Esophagus muscularis mucosa (tissue), 4 donors: ENCODE results near the gene SLC23A2. TPM values are rescaled to one million over a fixed set of nuclear protein-coding genes. Genes with fewer than 3 reads are reported as not detected.

Source experiments
- DNase-seq: peaks from one replicate; pipeline ENCODE4 v3.0.0-alpha.2; 2017; ENCODE audit errors: extremely low spot score
- H3K27ac ChIP-seq, 4 donors: fragments of 200-600 bp; sonication (generic); replicated peaks in 1 of 4; 1 replicate in 3 of 4; 2 replicates in 1 of 4; pipeline ENCODE4 v1.5.1; 2016 to 2019; ENCODE audit warnings: mild to moderate bottlenecking in 1 of 4
- H3K27me3 ChIP-seq, 4 donors: fragments of 200-600 bp; sonication (generic); one replicate each; pipeline versions ENCODE4 v1.5.1 to v1.6.0; 2016 to 2019
- H3K36me3 ChIP-seq, 4 donors: fragments of 200-600 bp; sonication (generic); one replicate each; pipeline ENCODE4 v1.5.1; 2016 to 2019
- H3K4me1 ChIP-seq, 4 donors: fragments of 200-600 bp; sonication (generic); one replicate each; pipeline ENCODE4 v1.5.1; 2016 to 2019
- H3K4me3 ChIP-seq, 4 donors: fragments of 200-600 bp; sonication (generic); 1 replicate in 2 of 4; 2 replicates in 2 of 4; pipeline ENCODE4 v1.5.1; 2016 to 2019; ENCODE audit warnings: mild to moderate bottlenecking in 4 of 4, moderate library complexity in 1 of 4
- H3K9me3 ChIP-seq, 4 donors: fragments of 200-600 bp; sonication (generic); 1 replicate in 3 of 4; 2 replicates in 1 of 4; pipeline ENCODE4 v1.5.1; 2016 to 2019
- EP300 ChIP-seq: sonication (generic); formaldehyde crosslinking; IDR thresholded peaks from one replicate; pipeline ENCODE4 v1.6.1; 2017; ENCODE audit warnings: antibody characterized with exemption
- POLR2A ChIP-seq: fragments of 450-650 bp; IDR thresholded peaks from one replicate; pipeline ENCODE4 v1.6.1; 2017; ENCODE audit warnings: antibody characterized with exemption, moderate library complexity, mild to moderate bottlenecking, low read depth
- POLR2AphosphoS5 ChIP-seq, 2 donors: sonication (generic); formaldehyde crosslinking; IDR thresholded peaks; one replicate each; pipeline ENCODE4 v1.6.1; 2017; ENCODE audit warnings: antibody characterized with exemption in 2 of 2
- WGBS: methylation state at CpG from one replicate; pipeline ENCODE4 v1.1.5; 2018; 5-methylcytosine and 5-hydroxymethylcytosine counted together
- intact Hi-C: fragments of 100-400 bp; cut with DNase I; formaldehyde crosslinking; loops from one replicate; pipeline ENCODE4 v1.15.1; 2023
- total RNA-seq, 4 donors: library from RNA; depleted of rRNA; stranded (reverse); fragments of >200 nt; gene quantifications; one replicate each; pipeline versions ENCODE4 v1.1.0 to v1.2.1, GENCODE V29; 2016
- TF ChIP-seq, protein P1 (sequence below), 3 experiments: fragments of 200-600 bp in 2 of 3; fragments of 450-650 bp in 1 of 3; sonication (generic) in 2 of 3; IDR thresholded peaks; one replicate each; pipeline ENCODE4 v1.5.1; 2017 to 2019; ENCODE audit warnings: antibody characterized with exemption in 3 of 3, mild to moderate bottlenecking in 2 of 3, moderate library complexity in 1 of 3

The SLC23A2 gene
- total RNA-seq, 4 donors from 2014 or later = 8.7 to 16.0 (median 12.2) TPM

DNA sequence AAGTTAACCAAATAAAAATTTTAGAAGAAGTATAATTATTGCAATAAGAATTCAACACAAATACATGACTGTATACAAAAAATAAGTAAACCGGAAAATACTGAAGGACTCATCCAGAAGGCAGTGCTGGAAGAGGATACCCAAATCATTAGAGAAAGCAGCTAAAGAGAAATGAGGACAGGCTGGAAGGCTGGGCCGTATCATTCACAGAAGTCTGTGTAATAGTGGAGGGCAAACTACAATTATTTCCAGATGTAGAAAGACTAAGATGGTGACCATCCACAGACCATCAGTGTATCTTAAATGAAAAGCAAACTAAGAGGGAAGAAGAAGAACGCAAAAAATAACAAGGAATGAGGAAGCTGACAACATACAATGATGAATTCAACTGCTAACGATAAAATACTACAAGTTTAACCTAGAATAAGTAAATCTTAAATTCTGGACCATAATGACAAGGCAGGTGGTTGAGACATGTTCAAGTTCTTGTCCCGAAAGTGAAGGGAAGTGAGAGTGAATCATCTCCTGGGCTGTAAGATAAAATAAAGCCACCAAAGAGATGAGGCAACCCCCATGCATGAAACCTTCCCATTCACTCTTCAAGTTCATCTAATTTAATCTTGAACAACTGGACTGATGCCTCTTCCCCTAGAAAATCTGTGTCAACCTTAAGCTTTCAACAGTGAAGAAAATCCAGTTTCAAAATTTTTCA, 71.5 kb downstream of the SLC23A2 start:
- H3K27ac ChIP-seq = no peak overlapping the region
- peaks cover 0 to 33% (median 9%) of the 10 kb centered on the region in 4 donors for H3K36me3 ChIP-seq
- no peaks in the 10 kb centered on the region for H3K9me3 ChIP-seq
- no peak overlapping the region for H3K4me3 ChIP-seq
- peaks cover 0 to 18% (median 9%) of the 10 kb centered on the region in 4 donors for H3K4me1 ChIP-seq
- DNase-seq = no peak
- WGBS = 71% methylated on average over 5 of the region's 5 CpGs
- no peaks in the 10 kb centered on the region for H3K27me3 ChIP-seq
- intact Hi-C loops = no loop called here
- TF ChIP-seq POLR2A (no peak), POLR2AphosphoS5 (IDR thresholded peaks at IDR 0.05) (no peak), EP300 (no peak)
- TF ChIP-seq, protein P1, sequence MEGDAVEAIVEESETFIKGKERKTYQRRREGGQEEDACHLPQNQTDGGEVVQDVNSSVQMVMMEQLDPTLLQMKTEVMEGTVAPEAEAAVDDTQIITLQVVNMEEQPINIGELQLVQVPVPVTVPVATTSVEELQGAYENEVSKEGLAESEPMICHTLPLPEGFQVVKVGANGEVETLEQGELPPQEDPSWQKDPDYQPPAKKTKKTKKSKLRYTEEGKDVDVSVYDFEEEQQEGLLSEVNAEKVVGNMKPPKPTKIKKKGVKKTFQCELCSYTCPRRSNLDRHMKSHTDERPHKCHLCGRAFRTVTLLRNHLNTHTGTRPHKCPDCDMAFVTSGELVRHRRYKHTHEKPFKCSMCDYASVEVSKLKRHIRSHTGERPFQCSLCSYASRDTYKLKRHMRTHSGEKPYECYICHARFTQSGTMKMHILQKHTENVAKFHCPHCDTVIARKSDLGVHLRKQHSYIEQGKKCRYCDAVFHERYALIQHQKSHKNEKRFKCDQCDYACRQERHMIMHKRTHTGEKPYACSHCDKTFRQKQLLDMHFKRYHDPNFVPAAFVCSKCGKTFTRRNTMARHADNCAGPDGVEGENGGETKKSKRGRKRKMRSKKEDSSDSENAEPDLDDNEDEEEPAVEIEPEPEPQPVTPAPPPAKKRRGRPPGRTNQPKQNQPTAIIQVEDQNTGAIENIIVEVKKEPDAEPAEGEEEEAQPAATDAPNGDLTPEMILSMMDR (IDR thresholded peaks at IDR 0.05) = no peak

DNA sequence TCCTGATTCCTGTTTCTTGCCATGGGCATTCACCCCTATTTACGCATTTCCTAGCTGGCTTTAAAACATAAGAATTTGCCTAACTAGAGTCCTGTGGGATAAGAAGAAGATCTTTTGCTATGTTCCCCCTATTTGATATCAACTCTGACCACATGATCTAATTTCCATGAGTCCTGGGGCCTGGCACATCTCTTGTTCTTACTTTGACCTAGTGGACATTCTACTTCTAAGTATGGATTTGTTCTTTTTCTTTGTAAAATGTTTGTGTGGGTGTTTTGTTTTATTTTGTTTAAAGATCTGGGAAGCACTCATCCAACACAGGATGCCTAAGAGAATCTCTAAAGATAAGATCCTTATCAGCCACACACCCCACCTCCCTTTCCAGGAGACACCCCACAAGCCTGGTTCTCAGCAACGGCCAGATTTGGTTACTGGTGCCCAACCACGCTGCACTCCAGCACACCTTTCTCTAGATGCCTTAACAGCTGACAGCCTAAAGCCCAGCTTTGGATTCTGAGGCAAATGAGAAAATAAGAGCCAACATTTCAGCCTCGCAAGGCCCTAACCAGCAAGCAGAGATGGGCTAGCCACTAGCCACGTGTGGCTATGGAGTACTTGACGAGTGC, 74.7 kb downstream of the SLC23A2 start:
- peaks cover 0 to 22% (median 4%) of the 10 kb centered on the region in 4 donors for H3K36me3 ChIP-seq
- WGBS = 87% methylated on average over 6 of the region's 6 CpGs
- TF ChIP-seq EP300 (no peak), POLR2A (no peak), POLR2AphosphoS5 (IDR thresholded peaks at IDR 0.05) (no peak)
- TF ChIP-seq, protein P1 (IDR thresholded peaks at IDR 0.05) = no peak
- peak overlapping the region in 3 of 4 donors; percentile 35 to 54 (median 53) for H3K27ac ChIP-seq
- H3K9me3 ChIP-seq = no peaks in the 10 kb centered on the region
- H3K27me3 ChIP-seq = no peaks in the 10 kb centered on the region
- H3K4me1 ChIP-seq = peaks cover 0 to 18% (median 9%) of the 10 kb centered on the region in 4 donors
- DNase-seq = no peak
- no peak overlapping the region for H3K4me3 ChIP-seq
- intact Hi-C loops = no loop called here

DNA sequence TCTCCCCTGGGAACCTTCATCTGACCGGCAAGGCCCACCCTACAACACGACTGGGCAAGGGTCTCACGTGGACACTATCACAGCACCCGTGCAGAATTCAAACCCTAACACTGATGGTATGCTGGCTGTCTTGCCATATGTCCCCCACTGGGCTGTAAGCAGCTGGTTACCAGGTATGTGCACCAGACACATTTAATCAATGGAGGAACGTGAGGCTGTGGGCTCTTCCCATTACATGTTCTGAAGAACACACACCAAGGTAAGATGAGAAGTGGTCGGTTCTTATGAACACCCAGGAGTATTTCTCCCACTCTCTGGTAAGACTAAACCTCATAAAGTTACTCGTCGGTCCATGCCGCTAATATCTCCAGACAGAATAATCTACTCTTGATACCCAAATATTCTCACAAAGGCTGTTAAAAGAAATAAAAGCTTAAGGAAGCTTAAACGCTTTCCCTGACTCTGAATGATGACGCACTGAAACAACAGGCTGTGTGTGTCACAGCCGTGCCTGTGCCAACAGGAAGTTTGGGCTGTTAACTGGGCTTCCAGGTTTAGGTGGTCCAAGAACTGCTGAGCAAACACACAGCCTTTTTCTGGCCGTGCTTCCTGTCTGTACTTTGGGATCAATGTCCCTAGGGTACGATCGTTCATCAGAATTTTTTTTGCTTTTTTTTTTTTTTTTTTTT, 75.3 kb downstream of the SLC23A2 start:
- no peak for DNase-seq
- 77% methylated on average over 15 of the region's 15 CpGs for WGBS
- TF ChIP-seq, protein P1 (IDR thresholded peaks at IDR 0.05) = no peak
- TF ChIP-seq POLR2AphosphoS5 (IDR thresholded peaks at IDR 0.05) = peak; percentile 26 to 65
- Histone ChIP-seq H3K27me3 (no peaks in the 10 kb centered on the region), H3K27ac (peak overlapping the region; percentile 44 to 64 (median 54)), H3K9me3 (no peaks in the 10 kb centered on the region), H3K36me3 (peaks cover 0 to 16% (median under 1%) of the 10 kb centered on the region in 4 donors), H3K4me3 (peak overlapping the region in 1 of 4 donors; percentile 3), H3K4me1 (peaks cover 0 to 18% (median 9%) of the 10 kb centered on the region in 4 donors)
- intact Hi-C loops = no loop called here

DNA sequence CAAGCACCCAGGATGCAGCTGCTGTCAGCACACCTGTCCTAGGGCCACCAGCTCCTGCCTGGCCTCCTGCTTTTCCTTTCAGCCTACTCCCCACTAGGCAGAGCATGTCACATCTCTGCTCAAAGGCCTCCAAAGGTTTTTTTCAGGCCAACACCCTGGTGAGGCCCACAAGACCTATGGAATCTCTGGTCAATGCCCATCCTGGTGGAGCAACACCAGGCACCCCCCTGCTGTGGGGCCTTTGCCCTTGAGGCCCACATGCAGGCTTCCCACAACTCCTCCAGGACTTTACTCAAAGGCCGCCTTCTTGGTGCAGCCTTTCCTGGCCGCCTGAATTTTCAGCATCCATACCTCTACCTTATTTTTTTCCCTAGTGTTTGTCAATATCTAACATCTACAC, 76.9 kb downstream of the SLC23A2 start:
- intact Hi-C loops = no loop called here
- peaks cover 0 to 6% (median 0%) of the 10 kb centered on the region in 4 donors for H3K36me3 ChIP-seq
- peaks cover 0 to 18% (median 9%) of the 10 kb centered on the region in 4 donors for H3K4me1 ChIP-seq
- DNase-seq = no peak
- no peak overlapping the region for H3K27ac ChIP-seq
- WGBS = 100% methylated on average over 2 of the region's 2 CpGs
- no peaks in the 10 kb centered on the region for H3K9me3 ChIP-seq
- no peaks in the 10 kb centered on the region for H3K27me3 ChIP-seq
- H3K4me3 ChIP-seq = no peak overlapping the region
- TF ChIP-seq POLR2AphosphoS5 (IDR thresholded peaks at IDR 0.05) (no peak), EP300 (no peak), POLR2A (no peak)
- TF ChIP-seq, protein P1 (IDR thresholded peaks at IDR 0.05) = no peak
